RWPE1 (cell line): ENCODE results near the gene NOX4.

Experiments
- CTCF ChIA-PET: fragments of 350-600 bp; sonication (Branson Sonifier 250); formaldehyde crosslinking; extraction: SDS; loops from one replicate; lab custom pipeline; 2021; lab: Yijun Ruan, JAX
- POLR2A ChIA-PET: fragments of 400-600 bp; formaldehyde crosslinking; extraction: SDS; loops from one replicate; lab custom pipeline; 2020; ENCODE audit warnings: antibody characterized with exemption; ENCODE audit not compliant: low non-redundant PET; lab: Yijun Ruan, JAX
- DNase-seq: peaks from one replicate; pipeline ENCODE4 v3.0.0; 2012; ENCODE audit warnings: low spot score
- H3K27ac ChIP-seq: fragments of 450-650 bp; 2 replicates; pipeline ENCODE4 v1.5.1; 2017
- CTCF ChIP-seq: fragments of 450-650 bp; conservative IDR thresholded peaks from 2 replicates; pipeline ENCODE4 v1.5.1; 2017; ENCODE audit warnings: low read depth, mild to moderate bottlenecking

The NOX4 gene

GRCh38 chr11:89500336-89500735 lies 9.2 kb upstream of the NOX4 start:
- H3K27ac ChIP-seq: no peak overlapping the region
- no peak for TF ChIP-seq CTCF
- ChIA-PET POLR2A (no interaction called here), CTCF (no interaction called here)
- no peak for DNase-seq

- ChIA-PET POLR2A (no interaction called here), CTCF (no interaction called here)
- H3K27ac ChIP-seq: no peak overlapping the region
- DNase-seq: no peak
- TF ChIP-seq CTCF: no peak
Measured at GRCh38 chr11:89498845-89499448, 7.8 kb upstream of the NOX4 start.

- CTCF ChIA-PET: no interaction called here
- no peak for TF ChIP-seq CTCF
- DNase-seq: peak; percentile 5
- no peak overlapping the region for H3K27ac ChIP-seq
- POLR2A ChIA-PET: no interaction called here
Measured at GRCh38 chr11:89495951-89496350, 4.8 kb upstream of the NOX4 start.

- POLR2A ChIA-PET: no interaction called here
- H3K27ac ChIP-seq: no peak overlapping the region
- CTCF ChIA-PET: no interaction called here
- TF ChIP-seq CTCF: no peak
- no peak for DNase-seq
Measured at GRCh38 chr11:89493431-89493830, 2.3 kb upstream of the NOX4 start.

GRCh38 chr11:89490602-89490980 lies 584 bp downstream of the NOX4 start:
- no peak overlapping the region for H3K27ac ChIP-seq
- no peak for DNase-seq
- ChIA-PET POLR2A (no interaction called here), CTCF (no interaction called here)
- TF ChIP-seq CTCF: no peak

- no peak for TF ChIP-seq CTCF
- H3K27ac ChIP-seq: no peak overlapping the region
- ChIA-PET CTCF (no interaction called here), POLR2A (no interaction called here)
- DNase-seq: no peak
Measured at GRCh38 chr11:89489930-89490329, 1.2 kb downstream of the NOX4 start.

- TF ChIP-seq CTCF: no peak
- CTCF ChIA-PET: interaction anchor here (0.6 kb wide), 1 partner anchor 53 kb away, joined by 5 read pairs; no protein-coding TSS in a partner anchor
- no peak overlapping the region for H3K27ac ChIP-seq
- POLR2A ChIA-PET: no interaction called here
- DNase-seq: no peak
Measured at GRCh38 chr11:89487016-89487415, 4.2 kb downstream of the NOX4 start.
